ENCODE data around the gene TIMM22. TPM values are rescaled to one million over a fixed set of nuclear protein-coding genes. Genes with fewer than 3 reads are reported as not detected.

TIMM22 gene
- total and polyA plus RNA-seq, 2 donors (not counting 1 experiment from before 2014, with no cell fraction given) = 4.1 to 9.5 TPM

DNA sequence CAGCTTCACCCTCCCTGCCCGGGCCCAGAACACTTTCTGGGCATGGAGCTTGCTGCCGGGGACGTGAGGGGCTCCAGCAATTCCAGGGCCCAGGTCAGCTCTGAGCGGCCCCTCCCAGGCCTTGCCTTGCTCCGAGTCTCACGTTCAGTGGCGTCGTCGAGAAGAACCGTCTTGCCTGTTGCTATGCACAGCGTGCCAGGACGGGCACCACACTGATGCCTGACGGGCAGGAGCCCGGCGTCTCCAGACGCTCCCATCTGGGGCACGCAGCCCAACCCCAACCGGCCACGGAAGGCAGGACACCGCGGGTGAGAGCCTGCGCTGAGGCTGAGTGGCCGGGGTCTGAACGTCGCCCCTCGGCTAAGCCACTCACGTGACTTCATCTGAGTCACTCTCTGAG, 27.1 kb downstream of the TIMM22 start:
- Mint-ChIP-seq H3K27me3 (no peaks in the 10 kb centered on the region), H3K9me3 (ENCODE audit: insufficient read depth) (no peaks in the 10 kb centered on the region), H3K27ac (no peak overlapping the region), H3K4me1 (no peaks in the 10 kb centered on the region), H3K4me3 (no peak overlapping the region)
- Histone ChIP-seq H3K4me2 (replicated peaks; ENCODE audit: low read depth, low read length, poor library complexity, severe bottlenecking) (no peak overlapping the region), H3K9ac (ENCODE audit: low read length) (no peak overlapping the region), H3K27ac (ENCODE audit: low read length in 2 of 2) (no peak overlapping the region), H3K79me2 (ENCODE audit: control insufficient read depth, insufficient read depth, low read length) (peaks cover 8% of the 10 kb centered on the region), H2AFZ (ENCODE audit: insufficient read depth, low read depth, low read length, poor library complexity, severe bottlenecking) (no peak overlapping the region), H3K4me3 (ENCODE audit: control extremely low read depth in 1 of 5, extremely low read depth in 1 of 5, insufficient read depth in 1 of 5, low read depth in 2 of 5, low read length in 4 of 5) (no peak overlapping the region), H3K27me3 (replicated peaks in 1 of 4; ENCODE audit: control extremely low read depth in 1 of 4, control insufficient read depth in 3 of 4, insufficient read depth in 4 of 4, low read length in 3 of 4) (no peaks in the 10 kb centered on the region), H3K4me1 (ENCODE audit: control insufficient read depth in 2 of 2, insufficient read depth in 2 of 2, low read length in 2 of 2) (no peaks in the 10 kb centered on the region), H4K20me1 (ENCODE audit: control insufficient read depth, insufficient read depth, low read length, poor library complexity, severe bottlenecking) (peaks cover 45% of the 10 kb centered on the region), H3K36me3 (replicated peaks in 1 of 2; ENCODE audit: control extremely low read depth in 1 of 2, control insufficient read depth in 1 of 2, extremely low read depth in 1 of 2, insufficient read depth in 2 of 2, low read length in 1 of 2) (peaks cover 1 to 3% of the 10 kb centered on the region in 2 experiments), H3K9me3 (ENCODE audit: control extremely low read depth in 1 of 3, control insufficient read depth in 2 of 3, insufficient read depth in 1 of 3, low read length in 2 of 3) (no peaks in the 10 kb centered on the region)
- intact Hi-C loops (cut with micrococcal nuclease) = no loop called here
- ChIA-PET POLR2A (no interaction called here), CTCF (no interaction called here)
- TF ChIP-seq EZH2 (IDR thresholded peaks at IDR 0.05; ENCODE audit: borderline replicate concordance, insufficient read depth, low read depth, low read length, poor library complexity, severe bottlenecking) = no peak
- DNase-seq = no peak
- ATAC-seq (ENCODE audit: low read depth) = no peak
- WGBS (ENCODE audit: insufficient coverage) = 92% methylated on average over 27 of the region's 27 CpGs

- CTCF ChIA-PET = no interaction called here
- no peak overlapping the region for H2AFZ ChIP-seq (ENCODE audit: insufficient read depth, low read depth, low read length, poor library complexity, severe bottlenecking)
- H3K4me1 ChIP-seq (ENCODE audit: control insufficient read depth in 2 of 2, insufficient read depth in 2 of 2, low read length in 2 of 2) = no peaks in the 10 kb centered on the region
- no peak overlapping the region for H3K4me2 ChIP-seq (replicated peaks; ENCODE audit: low read depth, low read length, poor library complexity, severe bottlenecking)
- H3K36me3 ChIP-seq (replicated peaks in 1 of 2; ENCODE audit: control extremely low read depth in 1 of 2, control insufficient read depth in 1 of 2, extremely low read depth in 1 of 2, insufficient read depth in 2 of 2, low read length in 1 of 2) = no peaks in the 10 kb centered on the region
- intact Hi-C loops (cut with micrococcal nuclease) = no loop called here
- Mint-ChIP-seq H3K4me1 (no peaks in the 10 kb centered on the region), H3K9me3 (ENCODE audit: insufficient read depth) (no peaks in the 10 kb centered on the region), H3K4me3 (no peak overlapping the region), H3K27ac (no peak overlapping the region), H3K27me3 (no peaks in the 10 kb centered on the region)
- no peak overlapping the region for H3K4me3 ChIP-seq (ENCODE audit: control extremely low read depth in 1 of 5, extremely low read depth in 1 of 5, insufficient read depth in 1 of 5, low read depth in 2 of 5, low read length in 4 of 5)
- peaks cover 48% of the 10 kb centered on the region for H4K20me1 ChIP-seq (ENCODE audit: control insufficient read depth, insufficient read depth, low read length, poor library complexity, severe bottlenecking)
- no peak overlapping the region for H3K9ac ChIP-seq (ENCODE audit: low read length)
- peaks cover 8% of the 10 kb centered on the region for H3K79me2 ChIP-seq (ENCODE audit: control insufficient read depth, insufficient read depth, low read length)
- POLR2A ChIA-PET = no interaction called here
- WGBS (ENCODE audit: insufficient coverage) = 93% methylated on average over 27 of the region's 30 CpGs
- H3K27me3 ChIP-seq (replicated peaks in 1 of 4; ENCODE audit: control extremely low read depth in 1 of 4, control insufficient read depth in 3 of 4, insufficient read depth in 4 of 4, low read length in 3 of 4) = no peaks in the 10 kb centered on the region
- TF ChIP-seq EZH2 (IDR thresholded peaks at IDR 0.05; ENCODE audit: borderline replicate concordance, insufficient read depth, low read depth, low read length, poor library complexity, severe bottlenecking) (no peak), CTCF (IDR thresholded peaks at IDR 0.05) (no peak)
- H3K9me3 ChIP-seq (ENCODE audit: control extremely low read depth in 1 of 3, control insufficient read depth in 2 of 3, insufficient read depth in 1 of 3, low read length in 2 of 3) = no peaks in the 10 kb centered on the region
- no peak overlapping the region for H3K27ac ChIP-seq (ENCODE audit: low read length in 2 of 2)
- ATAC-seq (ENCODE audit: low read depth) (no peak), DNase-seq (no peak)
Measured at GRCh38 chr17:1025733-1026598, 29.0 kb downstream of the TIMM22 start.
